Fibroblast of pulmonary artery (primary cell): ENCODE data around the gene TMEM89.

Experiments
- DNase-seq: peaks from one replicate; pipeline ENCODE4 v3.0.0-alpha.2; 2010; ENCODE audit warnings: low read depth
- H3K4me3 ChIP-seq: replicated peaks from 2 replicates; pipeline ENCODE4 v1.5.1; 2011; ENCODE audit warnings: low read depth, mild to moderate bottlenecking, control low read depth, low read length, moderate library complexity
- TF ChIP-seq, protein P1 (sequence below): IDR thresholded peaks from 2 replicates; pipeline ENCODE4 v1.5.1; 2011; ENCODE audit warnings: mild to moderate bottlenecking, control low read depth, low read length, inconsistent platforms; ENCODE audit errors: missing control alignments

Gene TMEM89

DNA sequence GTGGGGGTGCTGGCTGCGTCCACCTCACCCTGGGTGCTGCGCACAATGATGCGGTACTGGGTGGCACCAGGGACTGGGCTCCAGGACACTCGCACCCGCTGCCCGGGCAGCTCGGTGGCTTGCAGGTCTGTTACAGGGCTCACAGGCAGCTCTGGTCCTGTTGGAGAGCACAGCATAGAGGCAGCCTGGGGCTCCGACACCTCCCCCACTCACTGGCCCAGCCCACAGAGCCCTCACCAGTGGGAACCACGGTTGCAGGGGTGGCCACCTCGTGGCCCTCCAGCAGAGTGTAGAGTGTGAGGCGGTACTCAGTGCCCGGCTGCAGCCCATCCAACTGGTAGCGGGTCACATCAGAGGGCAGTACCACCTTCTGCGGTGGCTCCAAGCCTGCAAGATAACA lies 30.1 kb downstream of the TMEM89 start:
- no peak overlapping the region for H3K4me3 ChIP-seq
- TF ChIP-seq, protein P1, sequence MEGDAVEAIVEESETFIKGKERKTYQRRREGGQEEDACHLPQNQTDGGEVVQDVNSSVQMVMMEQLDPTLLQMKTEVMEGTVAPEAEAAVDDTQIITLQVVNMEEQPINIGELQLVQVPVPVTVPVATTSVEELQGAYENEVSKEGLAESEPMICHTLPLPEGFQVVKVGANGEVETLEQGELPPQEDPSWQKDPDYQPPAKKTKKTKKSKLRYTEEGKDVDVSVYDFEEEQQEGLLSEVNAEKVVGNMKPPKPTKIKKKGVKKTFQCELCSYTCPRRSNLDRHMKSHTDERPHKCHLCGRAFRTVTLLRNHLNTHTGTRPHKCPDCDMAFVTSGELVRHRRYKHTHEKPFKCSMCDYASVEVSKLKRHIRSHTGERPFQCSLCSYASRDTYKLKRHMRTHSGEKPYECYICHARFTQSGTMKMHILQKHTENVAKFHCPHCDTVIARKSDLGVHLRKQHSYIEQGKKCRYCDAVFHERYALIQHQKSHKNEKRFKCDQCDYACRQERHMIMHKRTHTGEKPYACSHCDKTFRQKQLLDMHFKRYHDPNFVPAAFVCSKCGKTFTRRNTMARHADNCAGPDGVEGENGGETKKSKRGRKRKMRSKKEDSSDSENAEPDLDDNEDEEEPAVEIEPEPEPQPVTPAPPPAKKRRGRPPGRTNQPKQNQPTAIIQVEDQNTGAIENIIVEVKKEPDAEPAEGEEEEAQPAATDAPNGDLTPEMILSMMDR, result no peak
- DNase-seq, result no peak

DNA sequence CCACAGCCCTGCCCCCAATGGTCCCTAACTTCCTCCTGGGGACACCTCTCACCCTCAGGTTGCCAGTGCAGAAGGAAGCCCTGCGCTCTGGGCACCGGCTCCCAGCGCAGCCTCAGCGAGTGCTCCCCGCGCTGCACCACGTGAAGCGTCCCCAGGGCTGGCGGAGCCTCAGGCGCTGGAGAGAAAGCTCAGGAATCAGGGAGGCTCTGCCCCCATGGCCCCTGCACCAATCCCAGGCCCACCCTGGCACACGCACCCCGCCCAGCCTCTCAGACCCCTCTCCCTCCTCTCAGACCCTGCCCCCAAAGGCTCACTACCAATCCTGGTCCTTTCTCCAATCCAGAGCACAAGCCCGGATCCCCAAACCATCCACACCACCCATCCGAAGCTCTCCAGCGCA lies 33.3 kb downstream of the TMEM89 start:
- TF ChIP-seq, protein P1, result no peak
- DNase-seq, result no peak
- H3K4me3 ChIP-seq, result no peak overlapping the region

DNA sequence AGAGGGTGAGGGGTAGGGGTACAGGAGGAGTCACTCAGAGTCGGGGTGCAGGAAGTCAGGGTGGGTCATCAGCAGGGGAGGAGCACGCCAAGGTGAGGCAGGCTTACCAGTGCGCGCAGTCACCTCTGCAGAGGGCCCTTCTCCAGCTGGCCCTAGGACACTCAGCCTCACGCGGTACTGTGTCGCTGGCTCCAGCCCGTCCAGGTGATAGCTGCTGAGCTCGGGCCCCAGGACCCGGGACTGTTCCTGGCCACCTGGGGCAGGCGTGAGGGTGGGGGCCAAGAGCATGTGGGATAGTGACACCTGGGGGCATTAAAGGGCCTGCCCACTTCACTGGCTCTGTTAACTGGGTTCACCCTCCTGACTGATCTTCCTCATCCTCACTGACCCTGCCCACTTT lies 33.9 kb downstream of the TMEM89 start:
- H3K4me3 ChIP-seq, result no peak overlapping the region
- DNase-seq, result no peak
- TF ChIP-seq, protein P1, result no peak

DNA sequence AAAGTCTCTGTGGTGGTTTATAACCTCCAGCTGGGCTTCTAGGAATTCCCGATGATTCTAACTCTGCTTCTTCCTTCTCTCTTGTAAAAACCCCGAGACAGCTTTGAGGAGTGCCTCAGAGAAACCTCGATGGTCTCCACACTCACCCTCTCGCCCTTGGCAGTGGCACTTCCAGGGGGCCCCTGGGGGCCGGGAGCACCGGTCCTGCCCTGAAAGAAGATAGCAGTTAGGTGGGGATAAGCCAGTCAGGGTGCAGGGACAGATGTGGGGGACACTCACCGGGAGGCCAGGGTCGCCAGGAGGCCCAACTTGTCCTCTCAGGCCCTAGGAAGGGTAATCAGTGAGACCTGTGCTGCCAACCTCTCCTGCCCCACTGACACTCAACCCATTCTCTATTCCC lies 36.2 kb downstream of the TMEM89 start:
- no peak for DNase-seq
- no peak overlapping the region for H3K4me3 ChIP-seq
- TF ChIP-seq, protein P1, result no peak

DNA sequence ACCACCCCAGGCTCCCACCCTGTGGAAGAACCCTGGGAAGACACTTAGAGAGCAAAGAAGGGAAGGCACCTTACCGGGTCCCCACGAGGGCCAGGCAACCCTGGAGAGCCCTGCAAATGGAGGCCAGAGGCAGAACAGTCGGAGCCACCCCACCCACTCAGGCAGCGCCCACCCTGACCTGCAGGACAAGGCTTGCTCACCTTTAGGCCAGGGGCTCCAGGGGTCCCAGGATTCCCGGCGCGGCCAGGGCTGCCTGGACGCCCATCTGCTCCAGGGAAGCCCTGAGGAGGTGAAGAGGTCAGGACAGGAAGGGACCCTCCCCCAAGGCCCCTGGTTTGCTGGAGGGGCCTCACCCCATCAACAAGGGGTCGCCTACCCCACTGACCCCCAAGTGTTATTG lies 36.7 kb downstream of the TMEM89 start:
- TF ChIP-seq, protein P1, result no peak
- no peak for DNase-seq
- no peak overlapping the region for H3K4me3 ChIP-seq

DNA sequence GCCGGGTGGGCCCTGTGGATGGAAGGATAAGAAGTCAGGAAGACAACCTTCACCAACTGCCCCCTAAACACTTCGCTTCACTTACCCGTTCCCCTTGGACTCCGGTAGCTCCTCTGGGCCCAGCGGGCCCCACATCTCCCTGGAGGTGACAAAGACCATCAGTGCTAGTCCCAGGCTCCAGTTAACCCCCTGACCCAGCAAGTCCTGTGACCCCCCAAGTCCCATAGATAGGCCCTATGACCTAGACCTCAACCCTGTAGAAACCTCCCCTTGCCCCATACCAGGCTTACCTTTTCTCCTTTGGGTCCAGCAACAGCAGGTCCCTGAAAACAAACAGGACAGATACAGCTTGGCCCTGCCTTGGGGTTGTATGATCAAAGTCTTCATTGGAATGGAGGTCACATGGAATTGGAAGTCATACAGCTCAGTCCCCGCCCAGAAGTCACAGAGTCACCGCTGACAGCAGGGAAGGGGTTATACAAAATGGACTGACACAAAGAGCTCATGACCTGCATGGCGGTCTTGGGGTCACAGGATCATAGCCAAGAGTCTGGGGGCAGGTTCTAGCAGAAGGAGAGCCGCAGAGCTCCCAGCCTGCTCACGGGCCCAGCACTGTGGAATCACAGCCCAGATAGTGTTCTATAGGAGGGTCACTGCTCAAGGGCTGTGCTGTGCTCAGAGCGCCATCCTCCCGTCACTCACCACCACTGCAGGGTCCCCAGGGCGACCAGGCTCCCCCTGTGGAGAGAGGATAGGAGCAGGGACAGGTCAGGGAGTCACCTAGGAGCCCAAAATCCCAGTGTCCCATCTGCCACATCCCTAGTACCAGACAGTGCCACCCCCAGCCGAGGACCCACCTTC lies 39.7 kb downstream of the TMEM89 start:
- no peak overlapping the region for H3K4me3 ChIP-seq
- no peak for DNase-seq
- TF ChIP-seq, protein P1, result no peak

DNA sequence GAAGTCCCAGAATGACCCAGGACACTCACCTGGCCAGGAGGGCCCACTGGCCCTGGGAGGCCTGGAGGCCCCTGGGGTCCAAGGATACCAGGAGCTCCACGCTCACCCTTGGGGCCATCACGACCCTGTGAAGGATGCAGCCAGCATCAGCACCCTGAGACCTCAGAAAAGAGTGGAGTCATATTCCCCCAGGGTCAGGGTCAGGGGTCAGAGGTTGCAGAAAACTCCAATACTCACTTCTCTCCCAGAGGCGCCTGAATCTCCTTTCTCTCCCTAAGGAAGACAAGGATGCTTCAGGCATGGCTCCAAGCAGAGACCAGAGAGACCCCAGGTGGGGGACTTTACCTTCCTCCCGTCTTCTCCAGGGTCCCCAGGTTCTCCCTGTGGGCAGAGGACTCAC lies 44.9 kb downstream of the TMEM89 start:
- no peak overlapping the region for H3K4me3 ChIP-seq
- no peak for DNase-seq
- TF ChIP-seq, protein P1, result no peak
